Neuronal stem cell (in vitro differentiated cells): Measurements from ENCODE around the gene ARHGAP29.

Experiments
- DNase-seq: peaks from one replicate; pipeline ENCODE4 v3.0.0-alpha.2; 2013; ENCODE audit warnings: low spot score
- H2AFZ ChIP-seq: one replicate; pipeline ENCODE4 v1.6.1; 2013; ENCODE audit warnings: mild to moderate bottlenecking, low read length, inconsistent platforms
- H2AK5ac ChIP-seq: 2 replicates; pipeline ENCODE4 v1.6.1; 2013; ENCODE audit warnings: low read depth, mild to moderate bottlenecking, inconsistent platforms, low read length, moderate library complexity, mixed read lengths
- H2BK120ac ChIP-seq: 2 replicates; pipeline ENCODE4 v1.6.1; 2013; ENCODE audit warnings: low read depth, mild to moderate bottlenecking, inconsistent platforms, low read length, moderate library complexity, mixed read lengths
- H2BK12ac ChIP-seq: one replicate; pipeline ENCODE4 v1.6.1; 2013; ENCODE audit warnings: low read length, inconsistent platforms
- H2BK15ac ChIP-seq: 2 replicates; pipeline ENCODE4 v1.6.1; 2013; ENCODE audit warnings: mild to moderate bottlenecking, low read length, inconsistent platforms, mixed read lengths
- H2BK5ac ChIP-seq: one replicate; pipeline ENCODE4 v1.6.1; 2013; ENCODE audit warnings: inconsistent platforms, mild to moderate bottlenecking, low read length, moderate library complexity
- H3K14ac ChIP-seq: one replicate; pipeline ENCODE4 v1.6.1; 2013; ENCODE audit warnings: low read length, inconsistent platforms
- H3K18ac ChIP-seq: 2 replicates; pipeline ENCODE4 v1.6.1; 2013; ENCODE audit warnings: low read length, inconsistent platforms
- H3K23ac ChIP-seq: 2 replicates; pipeline ENCODE4 v1.6.1; 2013; ENCODE audit warnings: low read depth, mild to moderate bottlenecking, mixed read lengths, low read length, inconsistent platforms; ENCODE audit not compliant: poor library complexity
- H3K27ac ChIP-seq: replicated peaks from 3 replicates; pipeline ENCODE4 v1.5.1; 2013; ENCODE audit warnings: low read length, inconsistent platforms
- H3K27me3 ChIP-seq, 3 experiments: 2 replicates each; pipeline ENCODE4 v1.6.1; 2013; ENCODE audit warnings: low read length in 3 of 3, mild to moderate bottlenecking in 2 of 3, inconsistent platforms in 1 of 3, low read depth in 1 of 3, mixed read lengths in 1 of 3, moderate library complexity in 1 of 3; ENCODE audit not compliant: control insufficient read depth in 3 of 3, insufficient read depth in 3 of 3
- H3K36me3 ChIP-seq, 2 donors: replicated peaks in 1 of 2; 2 replicates each; pipeline ENCODE4 v1.6.1; 2013; ENCODE audit warnings: low read length in 2 of 2; ENCODE audit not compliant: control insufficient read depth in 2 of 2, insufficient read depth in 2 of 2
- H3K4ac ChIP-seq: 2 replicates; pipeline ENCODE4 v1.6.1; 2013; ENCODE audit warnings: inconsistent platforms, mild to moderate bottlenecking, low read length, moderate library complexity
- H3K4me1 ChIP-seq, 2 donors: 1 replicate in 1 of 2; 2 replicates in 1 of 2; pipeline ENCODE4 v1.6.1; 2013; ENCODE audit warnings: low read length in 2 of 2, low read depth in 1 of 2; ENCODE audit not compliant: control insufficient read depth in 2 of 2, insufficient read depth in 1 of 2
- H3K4me2 ChIP-seq: one replicate; pipeline ENCODE4 v1.6.1; 2013; ENCODE audit warnings: mild to moderate bottlenecking, low read length, inconsistent platforms; ENCODE audit not compliant: insufficient read depth, poor library complexity, severe bottlenecking
- H3K4me3 ChIP-seq, 2 donors: 2 replicates each; pipeline ENCODE4 v1.5.1; 2013; ENCODE audit warnings: low read length in 2 of 2, mild to moderate bottlenecking in 2 of 2, inconsistent platforms in 1 of 2, moderate library complexity in 1 of 2
- H3K79me1 ChIP-seq: one replicate; pipeline ENCODE4 v1.6.1; 2013; ENCODE audit warnings: low read depth, mild to moderate bottlenecking, inconsistent platforms, low read length, moderate library complexity
- H3K9ac ChIP-seq: one replicate; pipeline ENCODE4 v1.6.1; 2013; ENCODE audit warnings: mild to moderate bottlenecking, low read depth, low read length, inconsistent platforms; ENCODE audit not compliant: poor library complexity
- H3K9me3 ChIP-seq, 2 donors: replicated peaks in 1 of 2; 2 replicates each; pipeline versions ENCODE3 to v1.6.1; 2013; ENCODE audit warnings: low read length in 2 of 2, mild to moderate bottlenecking in 2 of 2, inconsistent platforms in 1 of 2, low read depth in 1 of 2, mixed read lengths in 1 of 2, moderate library complexity in 1 of 2; ENCODE audit not compliant: control insufficient read depth in 2 of 2, insufficient read depth in 1 of 2
- H4K8ac ChIP-seq: one replicate; pipeline ENCODE4 v1.6.1; 2013; ENCODE audit warnings: low read depth, mild to moderate bottlenecking, inconsistent platforms, low read length, moderate library complexity
- H4K91ac ChIP-seq: one replicate; pipeline ENCODE4 v1.6.1; 2013; ENCODE audit warnings: low read length, low read depth, mild to moderate bottlenecking, inconsistent platforms; ENCODE audit not compliant: poor library complexity
- WGBS, 2 donors: extraction: QIAGEN DNeasy Blood & Tissue Kit; methylation state at CpG; one replicate each; pipeline ENCODE4 v1.1.7; 2013; ENCODE audit warnings: missing lambda C conversion rate in 2 of 2, mixed read lengths in 1 of 2; ENCODE audit not compliant: insufficient read length in 2 of 2, insufficient replicate concordance in 1 of 2; ENCODE audit errors: extremely low coverage in 2 of 2; 5-methylcytosine and 5-hydroxymethylcytosine counted together

The ARHGAP29 gene

DNA sequence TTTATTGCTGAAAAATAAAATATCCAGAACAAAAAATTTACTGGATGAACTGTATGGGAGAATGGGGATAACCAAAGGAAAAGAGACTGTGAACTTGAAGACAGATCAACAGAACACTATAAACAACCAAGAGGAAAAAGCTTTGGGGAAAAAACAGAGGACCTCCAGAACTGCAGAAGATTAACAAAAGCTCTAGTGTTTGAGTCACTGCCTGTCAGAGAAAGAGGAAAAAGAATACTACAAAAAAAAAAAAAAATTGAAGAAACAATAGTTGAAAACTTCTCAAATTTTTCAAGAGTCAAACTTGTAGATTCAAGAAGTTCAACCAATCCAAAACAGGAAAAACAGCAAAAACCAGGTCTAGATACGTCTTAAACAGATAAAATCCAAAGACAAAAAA lies 44.3 kb downstream of the ARHGAP29 start:
- no peak overlapping the region for H2BK5ac ChIP-seq
- H3K4me3 ChIP-seq: no peak overlapping the region
- no peak overlapping the region for H2AFZ ChIP-seq
- no peaks in the 10 kb centered on the region for H3K79me1 ChIP-seq
- no CpG with 5 or more reads among the region's 1 CpG for WGBS, 2 donors
- H3K14ac ChIP-seq: no peak overlapping the region
- no peak overlapping the region for H4K8ac ChIP-seq
- H4K91ac ChIP-seq: no peak overlapping the region
- no peak overlapping the region for H3K27ac ChIP-seq
- H3K4me1 ChIP-seq: no peaks in the 10 kb centered on the region
- H2AK5ac ChIP-seq: no peak overlapping the region
- no peak overlapping the region for H3K9ac ChIP-seq
- no peak overlapping the region for H3K4ac ChIP-seq
- no peak overlapping the region for H2BK15ac ChIP-seq
- peaks cover 3 to 15% of the 10 kb centered on the region in 2 donors for H3K36me3 ChIP-seq
- no peaks in the 10 kb centered on the region for H3K27me3 ChIP-seq
- H3K18ac ChIP-seq: no peak overlapping the region
- no peak overlapping the region for H3K23ac ChIP-seq
- no peaks in the 10 kb centered on the region for H3K9me3 ChIP-seq
- H2BK120ac ChIP-seq: no peak overlapping the region
- no peak overlapping the region for H3K4me2 ChIP-seq
- no peak overlapping the region for H2BK12ac ChIP-seq
- DNase-seq: no peak

DNA sequence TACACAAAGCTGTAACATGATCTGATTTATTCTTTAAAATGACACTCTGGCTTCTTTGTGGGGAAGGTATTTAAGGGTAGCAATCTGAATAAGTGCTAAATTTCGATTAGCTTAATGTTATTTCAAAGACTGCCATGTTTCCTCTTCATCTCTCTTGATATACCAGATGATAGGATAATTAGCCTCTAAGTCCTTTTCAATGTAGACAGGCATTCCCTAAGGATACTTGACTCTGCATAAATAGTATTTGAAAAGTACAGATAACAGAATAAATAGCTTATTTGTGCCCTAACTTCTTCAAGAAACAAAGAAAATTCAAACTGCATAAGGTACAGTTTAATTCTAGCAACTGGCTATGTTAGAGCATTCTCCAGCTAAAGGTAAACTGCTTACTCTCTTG lies 46.2 kb downstream of the ARHGAP29 start:
- H3K27ac ChIP-seq: no peak overlapping the region
- H4K91ac ChIP-seq: no peak overlapping the region
- H3K4me3 ChIP-seq: no peak overlapping the region
- H2BK120ac ChIP-seq: no peak overlapping the region
- no peak overlapping the region for H4K8ac ChIP-seq
- H3K4ac ChIP-seq: no peak overlapping the region
- H3K23ac ChIP-seq: no peak overlapping the region
- H2AK5ac ChIP-seq: no peak overlapping the region
- no peaks in the 10 kb centered on the region for H3K9me3 ChIP-seq
- no peaks in the 10 kb centered on the region for H3K4me1 ChIP-seq
- no peak for DNase-seq
- H3K18ac ChIP-seq: no peak overlapping the region
- no peak overlapping the region for H2BK5ac ChIP-seq
- H3K4me2 ChIP-seq: no peak overlapping the region
- no peak overlapping the region for H2BK15ac ChIP-seq
- H3K27me3 ChIP-seq: no peaks in the 10 kb centered on the region
- H3K14ac ChIP-seq: no peak overlapping the region
- WGBS, 2 donors: no CpG with 5 or more reads among the region's 1 CpG
- no peaks in the 10 kb centered on the region for H3K79me1 ChIP-seq
- H3K36me3 ChIP-seq: peaks cover 5 to 20% of the 10 kb centered on the region in 2 donors
- no peak overlapping the region for H2AFZ ChIP-seq
- H2BK12ac ChIP-seq: no peak overlapping the region
- no peak overlapping the region for H3K9ac ChIP-seq

DNA sequence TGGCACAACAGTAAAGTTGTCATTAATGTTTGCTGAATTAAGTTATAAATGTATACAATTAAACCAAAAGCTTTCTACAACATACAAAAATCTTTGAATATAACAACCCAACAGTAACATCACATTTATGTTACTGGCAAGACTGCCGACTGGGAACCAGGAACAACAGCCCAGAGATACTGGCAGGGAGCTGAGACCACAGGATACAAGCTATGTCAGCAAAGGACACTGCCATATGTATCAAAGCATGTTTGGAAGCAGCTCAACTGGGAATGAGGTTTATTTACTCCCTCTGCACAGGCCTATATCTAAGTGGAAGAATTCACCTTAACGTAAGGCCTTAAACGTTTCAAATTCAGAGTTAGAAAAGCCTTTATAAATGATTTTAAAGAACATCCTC lies 50.4 kb downstream of the ARHGAP29 start:
- DNase-seq: no peak
- H3K9ac ChIP-seq: no peak overlapping the region
- H2BK12ac ChIP-seq: no peak overlapping the region
- no peak overlapping the region for H2BK5ac ChIP-seq
- H3K27me3 ChIP-seq: no peaks in the 10 kb centered on the region
- H3K79me1 ChIP-seq: no peaks in the 10 kb centered on the region
- no peaks in the 10 kb centered on the region for H3K9me3 ChIP-seq
- H4K91ac ChIP-seq: no peak overlapping the region
- H3K4me1 ChIP-seq: no peaks in the 10 kb centered on the region
- no peak overlapping the region for H3K4me2 ChIP-seq
- H3K4ac ChIP-seq: no peak overlapping the region
- no peak overlapping the region for H3K14ac ChIP-seq
- no peak overlapping the region for H2AK5ac ChIP-seq
- H3K4me3 ChIP-seq: no peak overlapping the region
- H2BK120ac ChIP-seq: no peak overlapping the region
- H2BK15ac ChIP-seq: no peak overlapping the region
- WGBS, 2 donors: no CpG with 5 or more reads among the region's 3 CpGs
- H3K18ac ChIP-seq: no peak overlapping the region
- H3K36me3 ChIP-seq: peaks cover 5 to 49% of the 10 kb centered on the region in 2 donors
- no peak overlapping the region for H3K27ac ChIP-seq
- H3K23ac ChIP-seq: no peak overlapping the region
- H4K8ac ChIP-seq: no peak overlapping the region
- no peak overlapping the region for H2AFZ ChIP-seq

DNA sequence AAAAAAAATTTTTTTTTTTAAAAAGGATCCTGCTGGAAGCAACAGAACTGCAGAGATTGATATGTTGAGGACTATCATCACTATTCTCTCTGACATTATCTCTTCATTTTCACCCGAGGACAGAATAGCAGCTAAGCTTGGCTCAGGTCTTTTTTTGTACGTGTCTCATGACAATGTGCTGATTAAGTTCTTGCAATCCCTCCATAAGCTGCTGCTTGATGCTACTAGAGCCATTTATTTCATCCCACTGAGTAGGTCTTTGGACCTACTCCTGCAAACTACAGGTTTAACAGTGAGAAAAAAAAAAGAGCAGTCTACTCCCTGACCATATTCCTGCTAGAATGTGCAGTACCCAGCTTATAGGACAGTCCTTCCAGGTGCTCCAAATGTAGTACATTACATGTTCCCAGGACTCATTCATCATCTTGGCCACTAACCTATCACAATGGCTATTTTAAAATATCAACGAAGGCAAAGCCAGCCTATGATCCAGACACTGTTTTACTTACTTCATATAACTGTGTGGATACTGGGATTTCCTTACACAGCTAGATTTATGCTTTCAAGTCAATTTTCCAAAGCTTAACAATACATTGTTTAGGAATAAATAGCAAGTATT lies 54.1 kb downstream of the ARHGAP29 start:
- H3K9me3 ChIP-seq: no peaks in the 10 kb centered on the region
- no peak overlapping the region for H2BK5ac ChIP-seq
- no peak overlapping the region for H3K14ac ChIP-seq
- no peak overlapping the region for H2AFZ ChIP-seq
- no peak overlapping the region for H3K4me2 ChIP-seq
- H3K27ac ChIP-seq: no peak overlapping the region
- no peak overlapping the region for H3K18ac ChIP-seq
- H2BK15ac ChIP-seq: no peak overlapping the region
- no peaks in the 10 kb centered on the region for H3K79me1 ChIP-seq
- no peaks in the 10 kb centered on the region for H3K4me1 ChIP-seq
- H2AK5ac ChIP-seq: no peak overlapping the region
- no peak overlapping the region for H2BK12ac ChIP-seq
- no peak overlapping the region for H3K9ac ChIP-seq
- no peak overlapping the region for H3K4me3 ChIP-seq
- no peak overlapping the region for H2BK120ac ChIP-seq
- no peak overlapping the region for H3K23ac ChIP-seq
- H4K8ac ChIP-seq: no peak overlapping the region
- no peaks in the 10 kb centered on the region for H3K27me3 ChIP-seq
- H3K36me3 ChIP-seq: peaks cover 7 to 62% of the 10 kb centered on the region in 2 donors
- WGBS, 2 donors: no CpG with 5 or more reads among the region's 3 CpGs
- no peak for DNase-seq
- H3K4ac ChIP-seq: no peak overlapping the region
- H4K91ac ChIP-seq: no peak overlapping the region
